Measurements from ENCODE around the gene PLD2.

Gene PLD2

GRCh38 chr17:4785311-4786105 is 21.4 kb upstream of the PLD2 start:
- Mint-ChIP-seq H3K36me3 (ENCODE audit: insufficient read depth) (peaks cover 4% of the 10 kb centered on the region), H3K27me3 (peaks cover 36 to 64% of the 10 kb centered on the region in 2 donors), H3K4me1 (ENCODE audit: low read depth in 2 of 2) (peaks cover 15 to 18% of the 10 kb centered on the region in 2 donors), H3K4me3 (peak overlapping the region; percentile 31 to 33), H3K9me3 (no peaks in the 10 kb centered on the region), H3K27ac (no peak overlapping the region)
- ATAC-seq (replicated peaks): no peak
- DNase-seq: no peak

- ATAC-seq (replicated peaks) (no peak), DNase-seq (no peak)
- no peaks in the 10 kb centered on the region for H3K9me3 Mint-ChIP-seq
- H3K4me3 Mint-ChIP-seq: peak within 1 kb of the TSS; percentile 31 to 33
- H3K4me1 Mint-ChIP-seq (ENCODE audit: low read depth in 2 of 2): peaks cover 19 to 21% of the 10 kb centered on the region in 2 donors
- peaks cover 32 to 58% of the 10 kb centered on the region in 2 donors for H3K27me3 Mint-ChIP-seq
- peaks cover 5% of the 10 kb centered on the region for H3K36me3 Mint-ChIP-seq (ENCODE audit: insufficient read depth)
- no peak within 1 kb of the TSS for H3K27ac Mint-ChIP-seq
Observed at GRCh38 chr17:4786106-4786511, 20.8 kb upstream of the PLD2 start, which contains the start of gene VMO1. VMO1 (minus strand) TSS chr17:4786364; CDS start chr17:4786352, 12 bp downstream.

GRCh38 chr17:4786516-4786915 is 20.4 kb upstream of the PLD2 start:
- H3K27me3 Mint-ChIP-seq: peaks cover 32 to 58% of the 10 kb centered on the region in 2 donors
- H3K4me1 Mint-ChIP-seq (ENCODE audit: low read depth in 2 of 2): peaks cover 19 to 21% of the 10 kb centered on the region in 2 donors
- H3K27ac Mint-ChIP-seq: no peak overlapping the region
- H3K36me3 Mint-ChIP-seq (ENCODE audit: insufficient read depth): peaks cover 5% of the 10 kb centered on the region
- DNase-seq (no peak), ATAC-seq (replicated peaks) (no peak)
- no peaks in the 10 kb centered on the region for H3K9me3 Mint-ChIP-seq
- peak overlapping the region in 1 of 2 donors; percentile 24 for H3K4me3 Mint-ChIP-seq

- H3K27me3 Mint-ChIP-seq: peaks cover 23 to 46% of the 10 kb centered on the region in 2 donors
- H3K4me3 Mint-ChIP-seq: peak overlapping the region; percentile 66 to 91
- H3K4me1 Mint-ChIP-seq (ENCODE audit: low read depth in 2 of 2): peaks cover 14 to 18% of the 10 kb centered on the region in 2 donors
- H3K27ac Mint-ChIP-seq: peak overlapping the region; percentile 38 to 75
- ATAC-seq (replicated peaks): no peak
- H3K9me3 Mint-ChIP-seq: no peaks in the 10 kb centered on the region
- peaks cover 5% of the 10 kb centered on the region for H3K36me3 Mint-ChIP-seq (ENCODE audit: insufficient read depth)
- no peak for DNase-seq
Observed at GRCh38 chr17:4788159-4788806, 18.7 kb upstream of the PLD2 start.

- peaks cover 14 to 18% of the 10 kb centered on the region in 2 donors for H3K4me1 Mint-ChIP-seq (ENCODE audit: low read depth in 2 of 2)
- H3K9me3 Mint-ChIP-seq: no peaks in the 10 kb centered on the region
- H3K27me3 Mint-ChIP-seq: peaks cover 16 to 39% of the 10 kb centered on the region in 2 donors
- H3K27ac Mint-ChIP-seq: peak within 1 kb of the TSS; percentile 94 to 95
- peaks cover 5% of the 10 kb centered on the region for H3K36me3 Mint-ChIP-seq (ENCODE audit: insufficient read depth)
- no peak for ATAC-seq (replicated peaks)
- H3K4me3 Mint-ChIP-seq: peak within 1 kb of the TSS; percentile 91
- no peak for DNase-seq
Observed at GRCh38 chr17:4788807-4789700, 17.9 kb upstream of the PLD2 start, which contains the start of gene GLTPD2. GLTPD2 (plus strand) TSS chr17:4788964; CDS start chr17:4789012, 48 bp downstream.

- Mint-ChIP-seq H3K27me3 (peaks cover 16 to 33% of the 10 kb centered on the region in 2 donors), H3K36me3 (ENCODE audit: insufficient read depth) (peaks cover 5% of the 10 kb centered on the region), H3K27ac (peak overlapping the region; percentile 94 to 95), H3K4me3 (peak overlapping the region; percentile 91), H3K9me3 (no peaks in the 10 kb centered on the region), H3K4me1 (ENCODE audit: low read depth in 2 of 2) (peaks cover 14 to 18% of the 10 kb centered on the region in 2 donors)
- ATAC-seq (replicated peaks) (no peak), DNase-seq (no peak)
Observed at GRCh38 chr17:4789701-4789950, 17.3 kb upstream of the PLD2 start.

GRCh38 chr17:4789951-4790704 is 16.8 kb upstream of the PLD2 start:
- Mint-ChIP-seq H3K27ac (peak overlapping the region; percentile 94 to 95), H3K36me3 (ENCODE audit: insufficient read depth) (peaks cover 5% of the 10 kb centered on the region), H3K27me3 (peaks cover 16 to 29% of the 10 kb centered on the region in 2 donors), H3K9me3 (no peaks in the 10 kb centered on the region), H3K4me1 (ENCODE audit: low read depth in 2 of 2) (peaks cover 14 to 18% of the 10 kb centered on the region in 2 donors), H3K4me3 (peak overlapping the region; percentile 91)
- peak; percentile 79 for ATAC-seq (replicated peaks)
- peak; percentile 67 to 78 (median 71) for DNase-seq

GRCh38 chr17:4790705-4791088 is 16.3 kb upstream of the PLD2 start:
- peaks cover 11 to 23% of the 10 kb centered on the region in 2 donors for H3K27me3 Mint-ChIP-seq
- peaks cover 13 to 15% of the 10 kb centered on the region in 2 donors for H3K4me1 Mint-ChIP-seq (ENCODE audit: low read depth in 2 of 2)
- no peak for ATAC-seq (replicated peaks)
- peak overlapping the region; percentile 94 to 95 for H3K27ac Mint-ChIP-seq
- peaks cover 6% of the 10 kb centered on the region for H3K36me3 Mint-ChIP-seq (ENCODE audit: insufficient read depth)
- H3K9me3 Mint-ChIP-seq: no peaks in the 10 kb centered on the region
- peak overlapping the region; percentile 91 for H3K4me3 Mint-ChIP-seq
- DNase-seq: no peak

GRCh38 chr17:4795168-4795567 is 11.8 kb upstream of the PLD2 start:
- peak overlapping the region in 1 of 2 donors; percentile 100 for H3K4me3 Mint-ChIP-seq
- H3K27ac Mint-ChIP-seq: no peak overlapping the region
- DNase-seq (no peak), ATAC-seq (replicated peaks) (no peak)
- no peaks in the 10 kb centered on the region for H3K27me3 Mint-ChIP-seq
- peaks cover 13 to 17% of the 10 kb centered on the region in 2 donors for H3K4me1 Mint-ChIP-seq (ENCODE audit: low read depth in 2 of 2)
- peaks cover 33% of the 10 kb centered on the region for H3K36me3 Mint-ChIP-seq (ENCODE audit: insufficient read depth)
- no peaks in the 10 kb centered on the region for H3K9me3 Mint-ChIP-seq

- H3K36me3 Mint-ChIP-seq (ENCODE audit: insufficient read depth): peaks cover 31% of the 10 kb centered on the region
- H3K4me3 Mint-ChIP-seq: peak overlapping the region; percentile 98 to 100
- DNase-seq: no peak
- H3K27ac Mint-ChIP-seq: peak overlapping the region; percentile 92 to 96
- H3K9me3 Mint-ChIP-seq: no peaks in the 10 kb centered on the region
- no peak for ATAC-seq (replicated peaks)
- H3K27me3 Mint-ChIP-seq: no peaks in the 10 kb centered on the region
- peaks cover 7 to 11% of the 10 kb centered on the region in 2 donors for H3K4me1 Mint-ChIP-seq (ENCODE audit: low read depth in 2 of 2)
Observed at GRCh38 chr17:4796552-4796920, 10.4 kb upstream of the PLD2 start.

GRCh38 chr17:4800462-4801196 is 6.3 kb upstream of the PLD2 start:
- DNase-seq (no peak), ATAC-seq (replicated peaks) (no peak)
- peak overlapping the region in 1 of 2 donors; percentile 26 for H3K27ac Mint-ChIP-seq
- H3K4me1 Mint-ChIP-seq (ENCODE audit: low read depth in 2 of 2): peaks cover 7 to 11% of the 10 kb centered on the region in 2 donors
- H3K36me3 Mint-ChIP-seq (ENCODE audit: insufficient read depth): peaks cover 30% of the 10 kb centered on the region
- no peak overlapping the region for H3K4me3 Mint-ChIP-seq
- H3K27me3 Mint-ChIP-seq: no peaks in the 10 kb centered on the region
- H3K9me3 Mint-ChIP-seq: no peaks in the 10 kb centered on the region

- ATAC-seq (replicated peaks): no peak
- DNase-seq: no peak
- Mint-ChIP-seq H3K27me3 (no peaks in the 10 kb centered on the region), H3K9me3 (no peaks in the 10 kb centered on the region), H3K4me3 (no peak within 1 kb of the TSS), H3K36me3 (ENCODE audit: insufficient read depth) (peaks cover 18% of the 10 kb centered on the region), H3K4me1 (ENCODE audit: low read depth in 2 of 2) (peaks cover 0 to 5% of the 10 kb centered on the region in 2 donors), H3K27ac (peak within 1 kb of the TSS in 1 of 2 donors; percentile 26)
Observed at GRCh38 chr17:4802228-4802627, 4.7 kb upstream of the PLD2 start, which contains the start of gene C17orf114. C17orf114 (minus strand) TSS chr17:4802328.
